ENCODE results near the gene SPAG6.
"Not testable (repeated sequence)": the region's sequence is repeated elsewhere in the genome, so short reads cannot be mapped to it uniquely, and the experiment has no call there.

The SPAG6 gene

GRCh38 chr10:22342421-22342820 lies 2.9 kb upstream of the SPAG6 start:
- no peak for DNase-seq

- DNase-seq = no peak
Observed at GRCh38 chr10:22343731-22344130, 1.6 kb upstream of the SPAG6 start.

GRCh38 chr10:22344249-22344648 lies 1.0 kb upstream of the SPAG6 start:
- no peak for DNase-seq

GRCh38 chr10:22344781-22345300 lies 455 bp upstream of the SPAG6 start:
- no peak for DNase-seq

- DNase-seq = no peak
Observed at GRCh38 chr10:22346096-22346661, 883 bp downstream of the SPAG6 start.

GRCh38 chr10:22349755-22350154 lies 4.5 kb downstream of the SPAG6 start:
- DNase-seq = no peak

- DNase-seq = no peak
Observed at GRCh38 chr10:22351131-22351703, 5.9 kb downstream of the SPAG6 start.

- no peak for DNase-seq
Observed at GRCh38 chr10:22356324-22356873, 11.1 kb downstream of the SPAG6 start.

GRCh38 chr10:22357770-22358169 lies 12.5 kb downstream of the SPAG6 start:
- not testable (repeated sequence) for DNase-seq

- DNase-seq = no peak
Observed at GRCh38 chr10:22363305-22363704, 18.0 kb downstream of the SPAG6 start.

- no peak for DNase-seq
Observed at GRCh38 chr10:22364407-22365140, 19.3 kb downstream of the SPAG6 start.

- DNase-seq = no peak
Observed at GRCh38 chr10:22365233-22365632, 19.9 kb downstream of the SPAG6 start.

GRCh38 chr10:22365644-22366434 lies 20.5 kb downstream of the SPAG6 start:
- peak; percentile 70 for DNase-seq

GRCh38 chr10:22366435-22366703 lies 21.1 kb downstream of the SPAG6 start:
- DNase-seq = no peak

GRCh38 chr10:22366771-22367170 lies 21.5 kb downstream of the SPAG6 start:
- no peak for DNase-seq

- no peak for DNase-seq
Observed at GRCh38 chr10:22367471-22367870, 22.2 kb downstream of the SPAG6 start.

GRCh38 chr10:22368402-22368801 lies 23.1 kb downstream of the SPAG6 start:
- DNase-seq = no peak

- no peak for DNase-seq
Observed at GRCh38 chr10:22368981-22369380, 23.7 kb downstream of the SPAG6 start.

GRCh38 chr10:22369434-22370072 lies 24.3 kb downstream of the SPAG6 start:
- peak; percentile 14 for DNase-seq

GRCh38 chr10:22370320-22370719 lies 25.0 kb downstream of the SPAG6 start:
- no peak for DNase-seq

- DNase-seq = no peak
Observed at GRCh38 chr10:22372298-22372697, 27.0 kb downstream of the SPAG6 start.

GRCh38 chr10:22372917-22373316 lies 27.6 kb downstream of the SPAG6 start:
- DNase-seq = peak; percentile 83
